ENCODE results near the gene FXR2.

- TF ChIP-seq, protein P1, sequence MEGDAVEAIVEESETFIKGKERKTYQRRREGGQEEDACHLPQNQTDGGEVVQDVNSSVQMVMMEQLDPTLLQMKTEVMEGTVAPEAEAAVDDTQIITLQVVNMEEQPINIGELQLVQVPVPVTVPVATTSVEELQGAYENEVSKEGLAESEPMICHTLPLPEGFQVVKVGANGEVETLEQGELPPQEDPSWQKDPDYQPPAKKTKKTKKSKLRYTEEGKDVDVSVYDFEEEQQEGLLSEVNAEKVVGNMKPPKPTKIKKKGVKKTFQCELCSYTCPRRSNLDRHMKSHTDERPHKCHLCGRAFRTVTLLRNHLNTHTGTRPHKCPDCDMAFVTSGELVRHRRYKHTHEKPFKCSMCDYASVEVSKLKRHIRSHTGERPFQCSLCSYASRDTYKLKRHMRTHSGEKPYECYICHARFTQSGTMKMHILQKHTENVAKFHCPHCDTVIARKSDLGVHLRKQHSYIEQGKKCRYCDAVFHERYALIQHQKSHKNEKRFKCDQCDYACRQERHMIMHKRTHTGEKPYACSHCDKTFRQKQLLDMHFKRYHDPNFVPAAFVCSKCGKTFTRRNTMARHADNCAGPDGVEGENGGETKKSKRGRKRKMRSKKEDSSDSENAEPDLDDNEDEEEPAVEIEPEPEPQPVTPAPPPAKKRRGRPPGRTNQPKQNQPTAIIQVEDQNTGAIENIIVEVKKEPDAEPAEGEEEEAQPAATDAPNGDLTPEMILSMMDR (conservative IDR thresholded peaks at IDR 0.05; ENCODE audit: low read depth in 2 of 2) = peak; percentile 63 to 86
- TF ChIP-seq REST (IDR thresholded peaks at IDR 0.05; ENCODE audit: unreplicated experiment) (no peak), EZH2phosphoT487 (IDR thresholded peaks at IDR 0.05; ENCODE audit: unreplicated experiment) (no peak), EZH2 (IDR thresholded peaks at IDR 0.05; ENCODE audit: low read depth, unreplicated experiment) (no peak), POLR2AphosphoS5 (IDR thresholded peaks at IDR 0.05; ENCODE audit: low read depth) (no peak), CREB1 (CRISPR knock-in tag; IDR thresholded peaks at IDR 0.05; ENCODE audit: low read depth) (peak; percentile 26; the same call in 1 of the 2 replicates), JUNB (IDR thresholded peaks at IDR 0.05; ENCODE audit: unreplicated experiment) (no peak), NANOG (IDR thresholded peaks at IDR 0.05; ENCODE audit: borderline replicate concordance) (no peak), ZNF331 (CRISPR knock-in tag; IDR thresholded peaks at IDR 0.05; ENCODE audit: low read depth) (no peak), ETS1 (IDR thresholded peaks at IDR 0.05) (no peak), STAT1 (IDR thresholded peaks at IDR 0.05; ENCODE audit: unreplicated experiment) (no peak)
Observed at GRCh38 chr17:7561028-7561575, 53.6 kb downstream of the FXR2 start.
